ENCODE data around the gene UBE2Q2.
A peak's percentile ranks its signal among the peaks of the same experiment; 100 is the strongest.
"Not testable (repeated sequence)": the region's sequence is repeated elsewhere in the genome, so short reads cannot be mapped to it uniquely, and the experiment has no call there.

Gene UBE2Q2

DNA sequence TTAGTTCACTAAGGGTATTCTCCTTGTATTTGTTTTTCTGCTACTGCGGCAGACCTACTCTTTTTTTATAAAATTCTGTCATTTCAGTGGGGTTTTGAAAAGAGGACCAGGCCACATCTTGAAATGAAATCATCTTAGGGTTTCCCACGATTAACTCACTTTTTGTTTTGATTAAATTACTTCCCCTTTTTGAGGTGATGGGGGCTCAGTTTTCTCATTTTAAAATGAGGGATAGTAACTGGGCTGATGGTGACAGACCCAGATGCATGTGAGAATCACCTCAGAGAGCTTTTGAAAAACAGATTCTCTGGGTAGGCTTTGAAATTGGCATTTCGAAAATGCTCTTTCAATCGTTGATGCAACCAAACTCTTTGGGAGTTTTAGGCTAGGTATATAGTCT, 24.2 kb downstream of the UBE2Q2 start:
- no peak for DNase-seq

DNA sequence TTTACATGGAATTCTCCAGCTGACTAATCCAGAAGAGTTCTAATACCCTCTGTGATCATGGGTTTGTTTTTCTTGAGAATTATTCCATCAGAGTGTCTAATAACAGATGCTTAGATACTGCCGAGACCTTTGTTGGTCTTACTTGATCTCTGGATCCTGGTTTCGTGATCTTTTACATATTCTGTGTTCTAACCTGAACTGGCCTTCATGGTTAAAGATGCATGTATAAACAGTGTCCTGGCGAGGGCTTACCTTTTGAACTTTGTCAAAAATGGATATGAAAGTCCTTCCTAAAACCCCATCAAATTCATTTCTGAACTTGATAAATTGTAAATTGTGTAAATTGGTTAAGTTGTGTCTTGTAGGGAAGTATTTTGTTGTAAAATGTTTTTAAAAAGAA, 24.8 kb downstream of the UBE2Q2 start:
- DNase-seq: no peak

DNA sequence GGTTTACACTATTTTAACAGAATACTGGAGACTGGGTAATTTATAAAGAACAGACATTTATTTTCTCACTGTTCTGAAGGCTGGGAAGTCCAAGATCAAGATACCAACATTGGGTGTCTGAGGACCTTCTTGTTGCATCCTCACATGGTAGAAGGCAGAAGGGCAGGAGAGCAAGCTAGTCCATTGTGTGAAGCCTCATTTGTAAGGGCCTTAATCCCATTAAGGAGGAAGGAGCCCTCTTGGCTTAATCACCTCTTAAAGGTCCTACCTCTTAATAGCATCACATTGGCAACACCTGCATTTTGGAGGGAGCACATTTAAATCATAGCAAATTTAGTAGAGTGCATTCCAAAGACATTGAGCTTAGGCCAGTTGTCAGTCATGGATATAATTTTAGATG, 26.2 kb downstream of the UBE2Q2 start:
- DNase-seq: no peak

DNA sequence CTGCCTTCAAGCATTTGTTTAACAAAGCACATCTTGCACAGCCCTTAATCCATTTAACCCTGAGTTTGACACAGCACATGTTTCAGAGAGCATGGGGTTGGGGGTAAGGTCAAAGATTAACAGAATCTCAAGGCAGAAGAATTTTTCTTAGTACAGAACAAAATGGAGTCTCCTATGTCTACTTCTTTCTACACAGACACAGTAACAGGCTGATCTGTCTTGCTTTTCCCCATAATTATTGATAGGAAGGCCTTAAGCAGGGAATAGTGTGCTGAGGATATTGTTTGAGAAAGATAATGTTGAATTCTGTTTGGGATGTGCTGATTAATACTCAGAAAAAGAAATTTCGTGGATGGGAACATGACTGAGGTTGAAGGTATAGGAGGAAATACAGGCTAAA, 28.3 kb downstream of the UBE2Q2 start:
- not testable (repeated sequence) for DNase-seq

DNA sequence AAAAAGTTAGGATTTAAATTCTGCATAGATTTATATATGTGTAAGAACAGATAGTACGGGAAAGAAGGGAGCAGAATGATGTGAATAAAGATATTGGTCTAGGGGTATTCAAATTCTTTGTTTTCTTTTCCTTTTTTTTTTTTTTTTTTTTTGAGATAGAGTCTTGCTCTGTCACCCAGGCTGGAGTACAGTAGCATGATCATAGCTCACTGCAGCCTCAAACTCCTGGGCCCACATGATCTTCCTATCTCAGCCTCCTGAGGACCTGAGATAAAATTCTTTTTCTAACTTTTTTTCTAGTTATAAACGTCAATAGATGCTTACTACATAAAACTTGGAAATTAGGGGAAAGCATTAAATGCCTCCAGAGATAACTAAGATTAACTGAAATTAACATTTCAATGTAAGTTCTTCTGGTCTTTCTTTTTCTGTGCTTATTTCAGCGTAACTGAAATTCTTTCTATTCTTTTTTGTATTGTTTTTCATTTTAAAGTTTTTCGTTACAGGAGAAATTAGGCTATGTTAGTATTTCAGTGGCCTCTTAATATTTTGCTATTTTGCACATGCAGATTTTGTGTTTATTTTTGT, 29.2 kb downstream of the UBE2Q2 start:
- no peak for DNase-seq

DNA sequence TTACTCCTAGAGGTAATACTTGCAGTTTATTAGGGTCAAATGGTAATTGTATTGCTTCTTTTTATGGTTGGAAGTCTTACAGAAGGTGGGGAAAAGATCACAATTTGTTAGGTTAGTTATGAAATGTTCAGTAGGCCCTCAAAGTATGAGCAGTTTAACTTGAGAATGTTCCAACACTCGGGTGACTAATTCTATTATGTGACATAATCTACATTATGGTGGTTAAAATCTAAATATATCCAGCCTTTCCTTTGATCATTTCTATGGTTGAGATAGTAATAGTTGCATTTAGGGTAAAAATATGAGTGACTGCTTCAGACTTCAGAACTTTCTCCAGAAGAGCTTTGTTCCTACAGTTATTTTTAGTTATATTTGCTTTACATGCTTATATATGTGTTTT, 40.8 kb downstream of the UBE2Q2 start:
- no peak for DNase-seq

DNA sequence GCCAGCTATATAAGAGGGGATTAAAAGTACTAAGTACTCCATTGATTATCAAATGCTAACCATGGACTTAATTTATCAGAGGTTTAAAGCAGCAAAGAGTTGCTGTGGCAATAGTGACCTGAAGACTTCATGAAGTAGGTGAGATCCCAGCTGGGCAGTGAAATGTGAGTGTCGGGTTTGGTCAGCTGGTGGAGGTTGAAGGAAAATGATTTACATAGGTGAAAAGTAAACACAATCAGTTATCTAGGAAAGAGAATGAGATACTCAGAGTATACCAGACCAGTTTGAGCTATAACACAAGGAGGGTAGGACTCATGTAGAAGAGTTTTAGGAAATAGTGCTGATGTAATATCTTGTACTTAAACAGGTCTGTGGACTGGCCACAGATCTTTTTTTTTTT, 43.9 kb downstream of the UBE2Q2 start:
- no peak for DNase-seq

DNA sequence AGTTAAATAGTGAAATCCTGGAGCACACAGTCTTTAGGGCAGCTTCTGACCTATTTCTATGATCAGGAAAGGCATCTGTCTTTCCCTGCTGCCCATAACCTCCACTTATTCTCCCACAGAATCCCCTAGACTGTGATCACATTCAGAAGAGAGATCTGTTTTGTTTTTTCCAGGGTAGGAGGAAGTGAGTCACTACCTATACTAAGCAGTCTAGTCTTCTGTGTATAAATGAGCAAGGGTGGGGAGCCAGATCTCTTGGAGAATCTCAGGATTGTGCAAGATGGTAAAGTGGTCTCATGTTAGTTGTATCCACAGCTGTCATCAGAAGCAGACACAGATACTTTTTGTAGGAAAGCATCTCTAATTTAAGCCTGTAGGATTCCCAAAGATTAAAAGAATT, 48.6 kb downstream of the UBE2Q2 start:
- no peak for DNase-seq

DNA sequence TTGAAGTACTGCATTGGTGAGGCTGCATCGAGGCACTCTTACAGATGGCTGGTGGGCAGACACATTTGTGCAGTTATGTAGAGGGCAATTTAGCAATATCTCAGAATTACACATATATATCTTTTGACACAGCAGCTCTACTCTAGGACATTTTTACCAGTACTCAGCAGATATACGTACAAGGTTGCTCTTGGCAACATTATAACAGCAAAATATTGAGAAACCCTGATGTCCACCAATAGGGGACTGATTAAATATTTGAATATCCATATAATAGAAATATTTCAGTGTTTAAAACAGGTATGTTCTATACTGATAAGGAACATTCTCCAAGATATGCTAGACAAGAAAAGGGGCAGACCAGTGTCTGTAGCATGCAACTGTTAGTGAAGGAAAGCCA, 52.5 kb downstream of the UBE2Q2 start:
- no peak for DNase-seq

DNA sequence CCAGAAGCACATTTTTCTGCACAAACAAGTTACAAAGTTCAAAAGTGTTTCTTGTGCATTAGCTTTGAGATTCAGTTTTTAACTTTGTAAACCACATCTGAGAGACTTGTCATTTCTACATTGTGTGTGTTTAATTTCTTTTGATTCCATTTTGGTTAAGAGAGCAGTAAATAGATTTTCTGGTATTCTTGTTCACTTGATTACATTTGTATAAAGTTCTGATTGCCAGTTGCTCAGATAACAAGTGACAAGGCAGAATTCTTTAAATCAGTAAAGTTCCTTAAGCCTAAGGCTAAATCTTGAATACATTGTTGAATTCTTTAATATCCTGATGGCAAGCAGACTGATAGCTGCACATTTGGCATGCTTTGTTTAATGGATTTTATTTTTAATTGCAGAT, 57.3 kb downstream of the UBE2Q2 start:
- DNase-seq: no peak

DNA sequence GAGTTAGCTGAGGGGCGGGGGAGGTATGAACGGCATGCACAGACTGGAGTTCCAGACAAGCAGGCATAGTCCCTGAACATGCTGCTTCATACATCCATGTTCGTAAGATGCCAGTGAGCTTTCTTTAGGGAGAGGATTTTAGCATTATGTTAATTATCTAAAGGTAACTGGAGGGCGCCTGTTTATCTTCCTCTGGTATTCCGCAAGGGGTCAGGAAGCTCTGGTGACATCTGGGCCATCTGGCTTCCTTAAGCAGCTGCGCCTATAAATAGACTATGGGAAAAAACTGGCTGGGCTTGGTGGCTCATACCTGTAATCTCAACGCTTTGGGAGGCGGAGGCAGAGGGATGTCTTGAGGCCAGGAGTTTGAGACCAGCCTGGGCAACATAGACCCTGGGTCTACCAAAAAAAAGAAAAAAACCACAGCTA, 58.9 kb downstream of the UBE2Q2 start:
- no peak for DNase-seq

DNA sequence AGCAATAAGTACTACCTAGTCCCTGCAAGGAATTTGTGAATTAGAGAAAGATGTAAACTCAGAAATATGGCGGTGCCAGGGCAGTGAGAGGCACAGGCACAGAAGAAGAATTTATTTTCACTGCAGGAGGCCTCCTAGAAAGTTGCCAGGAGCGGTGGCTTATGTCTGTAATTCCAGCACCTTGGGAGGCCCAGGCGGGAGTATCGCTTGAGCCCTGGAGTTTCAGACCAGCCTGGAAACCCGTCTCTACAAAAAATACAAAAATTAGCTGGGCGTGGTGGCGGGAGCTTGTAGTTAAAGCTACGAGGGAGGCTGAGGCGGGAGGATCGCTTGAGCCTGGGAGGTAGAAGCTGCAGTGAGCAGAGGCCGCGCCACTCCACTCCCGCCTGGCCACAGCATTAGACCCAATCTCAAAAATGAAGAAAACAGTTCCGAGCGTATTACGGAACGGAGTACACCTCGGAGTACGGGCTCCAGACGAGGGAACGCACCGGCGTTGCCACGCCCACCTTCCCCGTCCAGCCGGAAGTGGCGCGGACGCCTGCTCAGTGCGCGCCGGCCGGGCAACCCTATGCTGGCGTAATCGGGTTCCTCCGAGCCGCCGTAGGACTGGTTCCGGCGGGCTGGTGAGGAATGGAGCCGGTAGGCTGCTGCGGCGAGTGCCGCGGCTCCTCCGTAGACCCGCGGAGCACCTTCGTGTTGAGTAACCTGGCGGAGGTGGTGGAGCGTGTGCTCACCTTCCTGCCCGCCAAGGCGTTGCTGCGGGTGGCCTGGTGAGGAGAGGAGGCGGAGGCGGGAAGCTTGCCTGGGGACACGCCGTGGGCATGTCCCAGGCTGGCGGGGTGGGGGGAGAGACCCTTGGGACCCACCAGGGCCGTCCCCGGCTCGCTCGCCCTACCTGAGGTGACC, 60.3 kb downstream of the UBE2Q2 start, which contains the start of gene FBXO22:
Gene FBXO22 (plus strand): TSS at position 548 of the 909 bp plus-strand sequence. CDS start 86 bp downstream, at position 634.
- peak; percentile 72 for DNase-seq

DNA sequence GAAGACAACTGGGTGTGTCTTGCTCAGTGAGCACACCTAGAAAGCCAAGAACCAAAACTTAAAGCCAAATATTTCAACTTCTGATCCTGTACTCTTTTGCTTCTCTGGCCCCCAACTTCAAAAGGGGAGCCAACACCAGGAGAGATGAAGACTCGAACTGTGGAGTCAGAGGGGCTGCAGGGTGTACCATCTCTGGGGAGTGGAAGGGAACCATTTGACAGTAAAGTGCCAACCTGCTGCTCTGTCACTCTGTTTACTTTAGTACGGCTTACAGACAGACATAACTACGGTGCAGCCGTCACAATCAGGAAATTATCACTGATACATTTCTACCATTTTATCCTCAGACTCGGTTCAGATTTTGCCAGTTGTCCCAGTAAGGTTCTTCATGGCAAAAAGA, 62.0 kb downstream of the UBE2Q2 start:
- no peak for DNase-seq

DNA sequence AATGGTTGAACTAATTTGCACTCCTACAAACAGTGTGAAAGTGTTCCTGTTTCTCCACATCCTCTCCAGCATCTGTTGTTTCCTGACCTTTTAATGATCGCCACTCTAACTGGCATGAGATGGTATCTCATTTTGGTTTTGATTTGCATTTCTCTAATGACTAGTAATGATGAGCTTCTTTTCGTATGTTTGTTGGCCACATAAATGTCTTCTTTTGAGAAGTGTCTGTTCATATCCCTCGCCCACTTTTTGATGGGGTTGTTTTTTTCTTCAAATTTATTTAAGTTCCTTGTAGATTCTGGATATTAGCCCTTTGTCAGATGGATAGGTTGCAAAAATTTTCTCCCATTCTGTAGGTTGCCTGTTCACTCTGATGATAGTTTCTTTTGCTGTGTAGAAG, 67.1 kb downstream of the UBE2Q2 start:
- not testable (repeated sequence) for DNase-seq

DNA sequence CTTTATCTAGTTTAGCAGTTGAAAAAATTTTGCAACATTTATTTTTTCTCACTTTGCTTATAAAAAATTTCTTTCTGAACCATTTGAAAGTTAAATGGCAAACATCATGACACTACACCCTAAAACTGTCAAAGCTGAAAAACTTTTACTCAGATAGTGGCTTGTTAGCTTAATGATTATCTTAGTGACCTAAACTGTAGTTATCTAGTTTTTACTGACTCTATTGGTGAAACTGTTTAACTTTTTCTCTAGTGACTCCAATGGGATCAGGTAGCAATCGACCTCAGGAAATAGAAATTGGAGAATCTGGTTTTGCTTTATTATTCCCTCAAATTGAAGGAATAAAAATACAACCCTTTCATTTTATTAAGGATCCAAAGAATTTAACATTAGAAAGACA, 73.7 kb downstream of the UBE2Q2 start:
- no peak for DNase-seq

DNA sequence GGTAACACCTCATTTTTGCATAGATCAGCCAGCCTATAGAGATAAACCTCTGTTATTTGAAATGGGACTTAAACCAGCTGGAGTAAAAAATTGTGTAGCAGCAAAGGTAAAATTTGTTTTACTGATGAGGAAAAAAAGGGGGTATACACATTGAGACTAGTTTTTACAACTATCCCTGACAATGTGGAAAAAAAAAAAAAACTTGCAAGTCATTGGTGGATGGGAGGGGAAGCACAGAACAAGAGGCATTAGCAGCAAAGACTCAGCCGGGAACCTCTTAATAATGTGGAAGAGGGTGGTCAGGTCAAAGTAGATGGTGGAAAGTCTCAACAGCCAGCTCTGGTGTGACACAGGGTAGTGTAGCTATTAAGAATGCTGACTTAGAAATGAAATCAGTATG, 74.9 kb downstream of the UBE2Q2 start:
- no peak for DNase-seq

DNA sequence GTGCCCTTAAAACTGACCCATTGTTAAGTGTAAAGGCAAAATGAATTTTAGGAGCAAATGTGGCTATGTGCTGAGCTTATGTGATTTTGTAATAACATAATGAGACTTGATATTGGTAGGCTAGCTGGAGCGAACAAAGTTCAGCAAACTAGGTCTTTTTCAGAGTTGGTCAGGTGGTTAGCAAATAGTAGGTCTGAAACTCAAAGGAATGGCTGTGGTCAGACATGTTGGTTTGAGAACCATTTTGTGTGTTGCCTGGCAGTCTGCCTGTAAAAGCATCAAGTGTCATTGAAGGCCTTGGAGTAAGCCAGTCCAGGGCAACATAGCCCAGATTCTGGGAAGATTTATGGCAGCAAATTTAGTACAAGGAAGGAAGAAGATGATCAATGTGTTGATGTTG, 76.8 kb downstream of the UBE2Q2 start:
- DNase-seq: no peak

DNA sequence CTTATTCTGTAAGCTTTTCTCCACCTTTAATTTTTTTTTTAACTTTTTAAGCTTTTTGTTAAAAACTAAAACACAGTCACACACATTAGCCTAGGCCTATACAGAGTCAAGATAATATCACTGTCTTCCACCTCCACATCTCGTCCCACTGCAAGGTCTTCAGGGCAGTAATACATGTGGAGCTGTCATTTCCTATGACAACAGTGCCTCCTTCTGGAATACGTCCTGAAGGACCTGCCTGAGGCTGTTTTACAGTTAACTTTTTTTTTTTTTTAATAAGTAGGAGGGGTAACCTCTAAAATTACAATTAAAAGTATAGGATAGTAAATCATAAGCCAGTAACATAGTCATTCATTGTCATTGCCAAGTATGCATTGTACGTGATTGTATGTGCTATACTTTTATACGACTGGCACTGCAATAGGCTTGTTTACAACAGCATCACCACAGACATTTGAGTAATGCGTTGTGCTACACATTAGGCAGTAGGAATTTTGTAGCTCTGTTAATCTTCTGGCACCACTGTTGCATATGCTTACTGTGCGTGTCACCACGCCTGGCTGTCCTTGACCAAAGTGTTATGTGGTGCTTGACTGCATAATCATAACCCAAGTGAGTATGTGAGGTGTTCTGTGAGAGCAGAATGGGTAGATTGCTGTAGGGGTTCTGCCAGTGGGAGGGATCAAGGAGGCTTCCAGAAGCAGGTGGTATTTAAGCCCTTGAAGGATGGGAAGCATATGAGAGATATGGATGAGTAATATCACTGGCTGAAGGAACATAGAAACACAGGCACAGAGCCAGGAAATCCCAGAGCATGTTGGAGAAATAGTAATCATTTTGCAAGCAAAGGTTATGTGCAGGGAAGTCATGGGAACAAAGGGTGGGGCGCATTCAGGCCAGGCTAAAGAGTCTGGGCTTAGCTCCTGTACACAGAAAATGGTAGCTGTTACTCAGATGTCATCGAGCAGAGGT, 78.8 kb downstream of the UBE2Q2 start:
- no peak for DNase-seq

DNA sequence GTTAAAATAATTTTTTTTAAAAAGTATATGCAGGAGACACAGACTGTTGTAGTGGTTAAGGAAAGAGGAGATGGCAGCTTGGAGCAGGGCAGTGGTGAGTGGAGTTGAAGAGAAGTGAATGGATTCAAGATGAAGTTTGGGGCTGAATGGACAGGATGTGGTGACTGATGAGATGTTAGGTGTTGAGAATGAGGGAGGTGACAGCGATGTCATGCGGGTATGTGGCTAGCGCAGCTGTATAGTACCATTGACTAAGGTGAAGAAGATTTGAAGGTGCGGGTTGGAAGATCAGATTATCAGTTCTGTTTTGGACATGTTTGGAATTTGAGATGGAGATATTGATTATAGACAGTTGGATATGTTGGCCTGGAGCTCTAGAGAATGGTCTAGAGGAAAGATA, 80.5 kb downstream of the UBE2Q2 start:
- DNase-seq: no peak

DNA sequence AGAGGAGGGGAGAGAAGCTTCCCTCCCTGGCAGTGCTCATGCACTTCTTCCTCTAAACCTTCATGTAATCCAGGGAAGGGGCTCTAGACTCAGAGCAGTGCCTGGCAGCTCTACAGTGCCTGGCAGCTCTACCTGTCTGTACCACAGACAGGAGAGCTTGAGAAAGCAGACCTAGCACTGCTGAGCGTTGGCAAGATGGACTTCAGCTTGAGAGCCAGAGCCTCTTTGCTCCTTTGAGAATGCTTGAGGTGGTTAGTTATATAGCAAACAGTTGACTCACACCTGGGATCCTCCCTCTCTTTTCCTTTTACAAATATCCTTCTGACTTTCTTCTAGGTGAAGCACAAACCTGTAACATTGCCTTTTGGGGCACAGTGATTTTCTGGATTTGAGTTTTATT, 81.3 kb downstream of the UBE2Q2 start:
- no peak for DNase-seq

DNA sequence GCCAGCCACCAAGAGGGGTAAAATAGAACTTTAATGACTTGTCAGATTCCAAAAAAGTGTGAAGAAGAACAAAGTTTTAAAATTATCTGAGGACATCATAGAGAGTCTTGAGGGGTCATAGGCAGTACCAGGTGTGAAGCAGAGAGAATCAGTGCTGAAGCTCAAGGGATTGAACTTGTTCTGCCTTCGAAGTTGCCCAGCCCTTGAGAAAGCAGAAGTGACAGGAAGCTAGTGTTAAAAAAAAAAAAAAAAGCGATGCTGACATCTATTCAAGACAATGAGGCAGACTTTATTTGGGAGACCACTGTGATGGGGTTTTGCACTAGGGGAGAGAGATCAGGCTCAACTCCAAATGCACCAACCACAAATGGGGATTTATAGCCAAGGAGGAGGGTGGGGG, 82.2 kb downstream of the UBE2Q2 start:
- DNase-seq: no peak

DNA sequence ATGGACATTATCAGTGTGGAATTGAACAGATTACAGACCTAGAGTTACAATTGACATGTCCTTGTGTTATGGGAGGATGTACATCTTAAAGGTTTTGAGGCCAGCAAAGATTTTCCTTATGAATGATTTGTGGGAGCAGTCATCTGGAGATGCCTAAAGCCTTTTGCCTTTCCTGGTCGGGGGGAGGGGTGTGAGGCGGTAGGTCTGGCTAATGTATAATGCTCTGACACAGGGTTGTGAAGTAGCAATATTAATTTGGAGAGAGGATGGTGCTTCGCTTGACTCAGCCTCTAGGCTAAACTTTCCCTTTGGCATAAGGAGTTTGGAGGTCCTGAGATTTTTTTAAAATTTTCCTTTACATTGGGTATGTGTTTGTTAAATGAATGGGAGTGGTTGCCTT, 83.7 kb downstream of the UBE2Q2 start:
- no peak for DNase-seq

DNA sequence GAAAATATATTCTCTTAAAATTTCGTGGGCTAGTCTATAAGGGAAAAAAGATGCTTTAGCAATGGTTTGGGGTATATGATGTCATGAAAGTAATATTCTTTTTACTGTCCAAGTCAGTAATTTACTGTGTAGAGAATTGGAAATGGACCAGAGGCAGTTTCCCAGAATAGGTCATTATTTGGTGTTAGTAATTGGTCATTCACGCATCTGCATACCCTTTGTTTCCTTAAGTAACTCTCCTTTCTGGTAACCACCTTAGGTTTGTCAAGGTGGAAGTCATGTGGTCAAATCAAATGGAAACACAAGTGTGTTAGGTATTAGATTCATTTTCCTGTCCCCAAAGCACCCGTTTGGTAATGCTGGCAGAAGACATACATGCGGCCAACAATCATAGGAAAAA, 84.4 kb downstream of the UBE2Q2 start:
- DNase-seq: no peak
